ENCODE measurements around the gene NELL1. TPM values are rescaled to one million over a fixed set of nuclear protein-coding genes. Genes with fewer than 3 reads are reported as not detected.

Gene NELL1
- polyA plus RNA-seq, 1 of the 3 experiments (the other 2 are of a cell fraction): not detected

- TF ChIP-seq RFX5 (IDR thresholded peaks at IDR 0.05; ENCODE audit: low read length) (no peak), FOXJ3 (CRISPR knock-in tag; IDR thresholded peaks at IDR 0.05) (peak; percentile 71), EZH2phosphoT487 (IDR thresholded peaks at IDR 0.05; ENCODE audit: borderline replicate concordance, low read depth) (no peak), YY1 (IDR thresholded peaks at IDR 0.05; ENCODE audit: low read depth) (no peak), RAD21 (IDR thresholded peaks at IDR 0.05; ENCODE audit: low read length) (peak; percentile 20; the same call in 1 of the 2 replicates), EP300 (IDR thresholded peaks at IDR 0.05; ENCODE audit: borderline replicate concordance in 1 of 2, low read depth in 1 of 2, low read length in 1 of 2) (peak in 1 of 2 experiments; percentile 89; a peak in 2 of 4 replicates), GABPA (IDR thresholded peaks at IDR 0.05; ENCODE audit: low read depth) (no peak), TCF12 (IDR thresholded peaks at IDR 0.05) (peak; percentile 28; the same call in 1 of the 2 replicates), MEF2A (IDR thresholded peaks at IDR 0.05; ENCODE audit: borderline replicate concordance, low read depth) (no peak), CHD2 (IDR thresholded peaks at IDR 0.05; ENCODE audit: low read length, partially characterized antibody) (peak; percentile 73), GATA2 (CRISPR knock-in tag; IDR thresholded peaks at IDR 0.05) (peak; percentile 98)
- TF ChIP-seq, protein P1, sequence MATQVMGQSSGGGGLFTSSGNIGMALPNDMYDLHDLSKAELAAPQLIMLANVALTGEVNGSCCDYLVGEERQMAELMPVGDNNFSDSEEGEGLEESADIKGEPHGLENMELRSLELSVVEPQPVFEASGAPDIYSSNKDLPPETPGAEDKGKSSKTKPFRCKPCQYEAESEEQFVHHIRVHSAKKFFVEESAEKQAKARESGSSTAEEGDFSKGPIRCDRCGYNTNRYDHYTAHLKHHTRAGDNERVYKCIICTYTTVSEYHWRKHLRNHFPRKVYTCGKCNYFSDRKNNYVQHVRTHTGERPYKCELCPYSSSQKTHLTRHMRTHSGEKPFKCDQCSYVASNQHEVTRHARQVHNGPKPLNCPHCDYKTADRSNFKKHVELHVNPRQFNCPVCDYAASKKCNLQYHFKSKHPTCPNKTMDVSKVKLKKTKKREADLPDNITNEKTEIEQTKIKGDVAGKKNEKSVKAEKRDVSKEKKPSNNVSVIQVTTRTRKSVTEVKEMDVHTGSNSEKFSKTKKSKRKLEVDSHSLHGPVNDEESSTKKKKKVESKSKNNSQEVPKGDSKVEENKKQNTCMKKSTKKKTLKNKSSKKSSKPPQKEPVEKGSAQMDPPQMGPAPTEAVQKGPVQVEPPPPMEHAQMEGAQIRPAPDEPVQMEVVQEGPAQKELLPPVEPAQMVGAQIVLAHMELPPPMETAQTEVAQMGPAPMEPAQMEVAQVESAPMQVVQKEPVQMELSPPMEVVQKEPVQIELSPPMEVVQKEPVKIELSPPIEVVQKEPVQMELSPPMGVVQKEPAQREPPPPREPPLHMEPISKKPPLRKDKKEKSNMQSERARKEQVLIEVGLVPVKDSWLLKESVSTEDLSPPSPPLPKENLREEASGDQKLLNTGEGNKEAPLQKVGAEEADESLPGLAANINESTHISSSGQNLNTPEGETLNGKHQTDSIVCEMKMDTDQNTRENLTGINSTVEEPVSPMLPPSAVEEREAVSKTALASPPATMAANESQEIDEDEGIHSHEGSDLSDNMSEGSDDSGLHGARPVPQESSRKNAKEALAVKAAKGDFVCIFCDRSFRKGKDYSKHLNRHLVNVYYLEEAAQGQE (IDR thresholded peaks at IDR 0.05; ENCODE audit: low read depth, low read length): no peak
- TF ChIP-seq, protein P2, sequence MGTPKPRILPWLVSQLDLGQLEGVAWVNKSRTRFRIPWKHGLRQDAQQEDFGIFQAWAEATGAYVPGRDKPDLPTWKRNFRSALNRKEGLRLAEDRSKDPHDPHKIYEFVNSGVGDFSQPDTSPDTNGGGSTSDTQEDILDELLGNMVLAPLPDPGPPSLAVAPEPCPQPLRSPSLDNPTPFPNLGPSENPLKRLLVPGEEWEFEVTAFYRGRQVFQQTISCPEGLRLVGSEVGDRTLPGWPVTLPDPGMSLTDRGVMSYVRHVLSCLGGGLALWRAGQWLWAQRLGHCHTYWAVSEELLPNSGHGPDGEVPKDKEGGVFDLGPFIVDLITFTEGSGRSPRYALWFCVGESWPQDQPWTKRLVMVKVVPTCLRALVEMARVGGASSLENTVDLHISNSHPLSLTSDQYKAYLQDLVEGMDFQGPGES (IDR thresholded peaks at IDR 0.05; ENCODE audit: low read depth, low read length): no peak
Measured at GRCh38 chr11:21520244-21520643, 850.9 kb downstream of the NELL1 start (continued).

- TF ChIP-seq SMC3 (IDR thresholded peaks at IDR 0.05; ENCODE audit: low read depth, low read length) (no peak), ELF1 (IDR thresholded peaks at IDR 0.05) (no peak), RXRA (IDR thresholded peaks at IDR 0.05; ENCODE audit: borderline replicate concordance, low read depth) (no peak), MEF2A (IDR thresholded peaks at IDR 0.05; ENCODE audit: borderline replicate concordance, low read depth) (no peak), MXI1 (IDR thresholded peaks at IDR 0.05; ENCODE audit: low read depth, low read length) (no peak), CHD2 (IDR thresholded peaks at IDR 0.05; ENCODE audit: low read length, partially characterized antibody) (no peak), FOXM1 (IDR thresholded peaks at IDR 0.05; ENCODE audit: low read depth) (no peak), FOXJ3 (CRISPR knock-in tag; IDR thresholded peaks at IDR 0.05) (no peak), TEAD4 (IDR thresholded peaks at IDR 0.05; ENCODE audit: borderline replicate concordance, insufficient read depth) (no peak), ZBTB33 (IDR thresholded peaks at IDR 0.05; ENCODE audit: borderline replicate concordance, low read depth) (no peak), RCOR1 (IDR thresholded peaks at IDR 0.05; ENCODE audit: low read length) (no peak), JUND (IDR thresholded peaks at IDR 0.05) (no peak), RAD21 (IDR thresholded peaks at IDR 0.05; ENCODE audit: low read length) (no peak), NFIC (IDR thresholded peaks at IDR 0.05; ENCODE audit: borderline replicate concordance) (no peak), SIN3A (IDR thresholded peaks at IDR 0.05; ENCODE audit: borderline replicate concordance, low read depth, low read length) (no peak)
- TF ChIP-seq, protein P3, sequence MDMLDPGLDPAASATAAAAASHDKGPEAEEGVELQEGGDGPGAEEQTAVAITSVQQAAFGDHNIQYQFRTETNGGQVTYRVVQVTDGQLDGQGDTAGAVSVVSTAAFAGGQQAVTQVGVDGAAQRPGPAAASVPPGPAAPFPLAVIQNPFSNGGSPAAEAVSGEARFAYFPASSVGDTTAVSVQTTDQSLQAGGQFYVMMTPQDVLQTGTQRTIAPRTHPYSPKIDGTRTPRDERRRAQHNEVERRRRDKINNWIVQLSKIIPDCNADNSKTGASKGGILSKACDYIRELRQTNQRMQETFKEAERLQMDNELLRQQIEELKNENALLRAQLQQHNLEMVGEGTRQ (IDR thresholded peaks at IDR 0.05; ENCODE audit: borderline replicate concordance, low read depth, low read length): no peak
- no peak overlapping the region for H3K4me3 ChIP-seq (ENCODE audit: low read depth in 2 of 2, low read length in 1 of 2)
- no peaks in the 10 kb centered on the region; a peak in 1 of 4 replicates for H3K4me1 ChIP-seq (ENCODE audit: control insufficient read depth in 1 of 2, insufficient read depth in 2 of 2, low read depth in 1 of 2, low read length in 1 of 2)
- ChIA-PET CTCF (no interaction called here), POLR2A (no interaction called here)
- no peak overlapping the region for H2AFZ ChIP-seq (ENCODE audit: low read depth)
- H3K79me2 ChIP-seq (ENCODE audit: insufficient read depth): no peaks in the 10 kb centered on the region
- no peak overlapping the region for H3K9ac ChIP-seq
- H3K27ac ChIP-seq (ENCODE audit: low read depth in 2 of 2, low read length in 1 of 2): no peak overlapping the region
- H3K9me2 ChIP-seq: no peaks in the 10 kb centered on the region
- H3K4me2 ChIP-seq: no peak overlapping the region
- DNase-seq: no peak
- no peaks in the 10 kb centered on the region for H3K9me3 ChIP-seq
- no peaks in the 10 kb centered on the region for H4K20me1 ChIP-seq (ENCODE audit: insufficient read depth)
- no peaks in the 10 kb centered on the region for H3K27me3 ChIP-seq (ENCODE audit: insufficient read depth)
- no peaks in the 10 kb centered on the region for H3K36me3 ChIP-seq (replicated peaks in 1 of 2; ENCODE audit: control insufficient read depth in 1 of 2, insufficient read depth in 2 of 2, low read length in 1 of 2)
- H3F3A ChIP-seq (replicated peaks; ENCODE audit: insufficient read depth): no peaks in the 10 kb centered on the region
- 15% methylated on average over 1 of the region's 1 CpG for WGBS (ENCODE audit: low lambda C conversion rate)
Measured at GRCh38 chr11:21529187-21529586, 859.8 kb downstream of the NELL1 start.
